Measurements from ENCODE around the gene GAPT.

The GAPT gene

GRCh38 chr5:58462154-58462553 is 29.1 kb upstream of the GAPT start:
- DNase-seq: no peak

GRCh38 chr5:58462623-58463230 is 28.5 kb upstream of the GAPT start:
- DNase-seq: peak; percentile 68

DNA sequence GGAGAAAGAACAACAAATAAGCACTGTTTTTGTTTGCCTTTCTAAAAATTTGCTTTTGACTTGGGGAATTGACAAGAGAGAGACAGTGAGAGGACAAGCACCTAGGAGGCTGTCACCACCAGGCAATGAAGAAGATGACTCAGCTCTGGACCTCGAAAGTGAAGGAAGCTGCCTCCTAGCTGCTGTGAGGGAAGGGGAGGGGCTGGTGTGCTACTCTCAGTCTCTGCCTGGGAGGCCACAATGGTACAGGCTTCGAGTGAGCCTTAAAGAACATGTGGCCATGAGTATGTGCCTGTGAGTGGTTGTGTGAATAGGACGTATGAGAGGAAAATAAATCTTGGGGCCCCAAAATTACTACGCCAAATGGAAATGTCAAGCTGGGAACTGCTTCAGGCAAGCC is 24.3 kb upstream of the GAPT start:
- peak; percentile 60 for DNase-seq

- DNase-seq: no peak
Observed at GRCh38 chr5:58469896-58470295, 21.3 kb upstream of the GAPT start.

DNA sequence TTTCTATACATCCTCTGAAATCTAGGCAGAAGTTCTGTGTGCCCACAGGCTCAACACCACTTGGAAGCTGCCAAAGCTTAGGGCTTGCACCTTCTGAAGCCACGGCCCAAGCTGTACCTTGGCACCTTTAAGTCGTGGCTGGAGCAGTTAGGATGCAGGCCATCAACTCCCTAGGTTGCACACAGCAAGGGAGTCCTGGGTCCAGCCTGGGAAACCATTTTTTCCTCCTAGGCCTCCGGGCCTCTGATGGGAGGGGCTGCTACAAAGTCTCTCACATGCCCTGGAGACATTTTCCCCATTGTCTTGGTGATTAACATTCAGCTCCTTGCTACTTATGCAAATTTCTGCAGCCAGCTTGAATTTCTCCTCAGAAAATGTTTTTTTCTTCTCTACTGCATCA is 15.8 kb upstream of the GAPT start:
- DNase-seq: no peak

DNA sequence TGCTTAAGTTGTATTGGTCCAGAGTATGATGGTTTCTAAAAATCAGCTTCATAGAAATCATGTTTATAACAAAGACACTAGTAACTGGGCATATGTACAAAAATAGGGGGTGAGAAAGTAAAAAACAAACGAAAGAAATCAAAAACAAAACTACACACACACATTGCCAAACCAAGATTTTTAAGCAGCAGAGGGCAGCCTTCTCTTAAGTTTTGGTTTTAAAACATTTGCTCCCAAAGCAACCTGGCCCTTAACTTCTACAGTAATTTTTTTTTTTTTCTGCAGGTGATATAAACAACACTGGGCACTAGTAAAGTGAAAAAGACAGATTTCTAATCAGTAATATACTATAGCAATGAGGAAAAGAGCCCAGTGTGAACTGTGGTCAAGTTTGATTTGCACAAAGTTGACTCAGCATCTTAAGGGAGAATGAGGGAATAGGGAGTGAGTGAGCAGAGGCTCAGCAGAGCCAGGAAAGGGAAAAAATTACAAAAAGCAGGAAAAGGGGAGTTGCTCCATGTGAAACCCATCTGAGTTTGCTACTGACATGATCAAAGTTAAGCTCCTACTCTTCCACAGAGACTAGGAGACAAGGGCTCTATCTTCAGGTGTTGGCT is 13.4 kb upstream of the GAPT start:
- DNase-seq: no peak

GRCh38 chr5:58481066-58481676 is 10.1 kb upstream of the GAPT start:
- no peak for DNase-seq

DNA sequence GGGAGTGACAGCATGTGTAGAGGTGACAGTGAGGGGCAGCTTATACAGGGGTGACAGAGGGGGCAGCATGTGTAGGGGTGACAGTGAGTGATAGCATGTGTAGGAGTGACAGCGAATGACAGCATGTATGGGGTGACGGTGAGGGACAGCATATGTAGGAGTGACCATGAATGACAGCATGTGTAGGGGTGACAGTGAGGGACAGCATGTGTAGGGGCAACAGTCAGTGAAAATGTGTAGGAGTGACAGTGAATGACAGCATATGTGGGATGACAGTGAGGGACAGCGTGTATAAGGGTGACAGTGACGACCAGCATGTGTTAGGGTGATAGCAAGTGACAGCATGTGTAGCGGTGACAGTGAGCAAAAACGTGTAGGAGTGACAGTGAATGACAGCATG is 9.4 kb upstream of the GAPT start:
- DNase-seq: no peak

DNA sequence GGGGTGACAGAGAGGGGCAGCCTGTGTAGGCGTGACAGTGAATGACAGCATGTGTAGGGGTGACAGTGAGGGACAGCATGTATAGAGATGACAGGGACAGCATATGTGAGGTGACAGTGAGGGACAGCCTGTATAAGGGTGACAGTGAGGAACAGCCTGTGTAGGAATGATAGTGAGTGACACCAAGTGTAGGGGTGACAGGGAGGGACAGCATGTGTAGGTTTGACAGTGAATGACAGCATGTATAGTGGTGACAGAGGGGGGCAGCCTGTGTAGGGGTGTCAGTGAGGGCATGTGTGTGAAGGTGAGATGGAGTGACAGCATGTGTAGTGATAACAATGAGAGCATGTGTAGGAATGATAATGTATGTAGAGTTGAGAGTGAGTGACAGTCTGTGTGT is 8.7 kb upstream of the GAPT start:
- no peak for DNase-seq

GRCh38 chr5:58484505-58484904 is 6.7 kb upstream of the GAPT start:
- DNase-seq: no peak

GRCh38 chr5:58486290-58486689 is 4.9 kb upstream of the GAPT start:
- no peak for DNase-seq

DNA sequence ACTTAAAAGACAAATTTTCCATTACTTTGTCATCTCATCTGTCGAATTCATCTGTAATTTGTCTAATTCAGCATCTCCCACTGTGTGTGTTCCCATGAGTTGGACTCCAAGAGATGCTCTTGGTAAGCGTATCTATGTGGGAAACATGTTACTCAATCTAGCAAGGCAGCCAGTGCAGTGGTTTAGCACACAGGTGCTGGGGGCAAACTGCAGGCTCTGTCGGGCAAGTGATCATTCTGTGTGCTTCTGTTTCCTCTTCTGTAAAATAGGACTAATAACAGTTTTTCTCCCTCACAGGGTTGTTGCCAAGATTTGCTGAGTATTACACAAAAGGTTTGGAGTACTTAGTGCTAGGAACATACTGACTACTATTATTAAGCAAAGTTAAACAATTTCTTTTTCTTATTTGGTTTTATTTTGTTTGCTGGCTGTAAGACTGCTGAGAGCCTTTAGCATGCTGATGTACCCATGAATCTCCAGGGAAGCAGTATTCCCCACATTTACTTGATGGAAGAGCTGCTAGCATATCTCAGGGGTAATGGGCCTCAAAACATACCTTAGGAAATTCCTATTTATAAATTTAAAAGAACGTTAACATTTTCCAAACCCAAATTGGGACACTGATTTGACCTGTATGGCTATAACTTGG is 709 bp upstream of the GAPT start:
- no peak for DNase-seq

DNA sequence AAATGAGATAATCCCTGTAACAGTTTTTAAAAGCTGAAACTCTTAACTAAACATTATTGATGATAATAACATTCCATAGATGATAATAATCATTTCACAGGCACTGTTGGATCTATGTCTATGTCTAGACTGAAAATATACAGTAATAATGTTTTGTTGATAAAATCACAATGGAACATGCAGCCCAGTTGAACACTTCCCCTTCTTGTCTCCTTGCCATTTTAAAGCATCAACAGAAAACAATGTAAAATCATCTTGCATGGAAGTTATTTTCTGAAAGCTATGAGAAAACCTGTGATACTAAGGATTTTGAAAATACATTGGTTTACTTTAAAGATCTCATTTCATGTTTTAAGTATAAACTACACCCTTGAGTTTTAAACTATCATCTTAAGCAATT is 1.9 kb downstream of the GAPT start:
- no peak for DNase-seq

- DNase-seq: no peak
Observed at GRCh38 chr5:58496488-58496887, 5.3 kb downstream of the GAPT start.

DNA sequence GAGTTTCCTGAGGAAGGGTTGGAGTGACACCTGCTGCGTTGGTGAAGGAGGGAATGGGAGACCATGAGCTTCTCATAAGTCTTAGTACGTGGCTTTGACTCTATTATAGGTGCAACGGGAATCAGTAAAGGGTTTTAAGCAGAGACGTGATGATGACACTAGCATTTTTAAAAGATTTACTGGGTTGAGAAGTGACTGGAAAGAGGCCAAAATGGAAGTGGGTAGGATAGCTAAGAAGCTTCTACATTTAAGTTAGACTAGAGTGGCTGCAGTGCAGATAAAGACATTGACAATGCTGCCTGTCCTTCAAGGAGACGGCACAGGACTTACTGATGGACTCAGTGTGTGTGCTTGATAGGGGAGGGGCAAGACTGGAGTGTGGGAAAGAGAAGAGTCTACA is 6.2 kb downstream of the GAPT start:
- no peak for DNase-seq

DNA sequence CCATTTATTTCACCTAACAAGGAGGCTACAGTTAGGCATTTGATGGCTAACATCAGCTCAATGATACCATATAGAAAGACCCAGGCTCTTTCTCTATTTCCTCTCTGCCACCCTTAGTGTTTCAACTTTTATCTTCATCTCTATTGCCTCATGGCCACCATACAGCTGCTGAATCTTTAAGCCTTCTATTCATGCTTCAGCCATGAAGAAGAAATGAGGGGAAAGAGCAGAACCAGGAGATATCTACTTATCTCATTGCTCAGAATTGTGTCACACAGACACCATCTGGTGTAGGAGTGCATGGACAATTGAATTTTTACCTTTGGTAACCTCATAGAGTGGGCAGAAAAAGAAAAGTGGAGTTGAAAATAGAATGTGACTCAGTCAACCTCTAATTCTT is 6.7 kb downstream of the GAPT start:
- no peak for DNase-seq

GRCh38 chr5:58498340-58498942 is 7.2 kb downstream of the GAPT start:
- DNase-seq: peak; percentile 26

DNA sequence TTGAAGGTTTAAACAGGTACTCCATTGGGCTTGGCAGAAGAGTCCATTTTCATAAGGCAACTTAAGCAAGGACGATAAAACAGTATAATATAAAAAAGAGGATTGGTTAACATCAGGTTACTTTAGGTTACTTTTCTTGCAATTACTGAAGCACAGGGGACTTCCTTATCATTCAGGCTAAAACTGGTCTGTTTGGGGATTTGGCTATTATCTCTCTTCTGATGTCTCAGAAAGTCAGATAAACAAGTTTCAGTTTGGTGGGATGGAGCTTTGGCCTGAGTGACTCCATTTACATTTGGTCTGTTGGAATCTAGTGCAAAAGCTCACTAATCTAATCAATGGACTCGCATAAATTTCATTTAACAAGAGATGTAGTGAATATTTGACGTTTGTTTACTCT is 8.0 kb downstream of the GAPT start:
- no peak for DNase-seq

GRCh38 chr5:58499941-58500340 is 8.7 kb downstream of the GAPT start:
- DNase-seq: no peak

DNA sequence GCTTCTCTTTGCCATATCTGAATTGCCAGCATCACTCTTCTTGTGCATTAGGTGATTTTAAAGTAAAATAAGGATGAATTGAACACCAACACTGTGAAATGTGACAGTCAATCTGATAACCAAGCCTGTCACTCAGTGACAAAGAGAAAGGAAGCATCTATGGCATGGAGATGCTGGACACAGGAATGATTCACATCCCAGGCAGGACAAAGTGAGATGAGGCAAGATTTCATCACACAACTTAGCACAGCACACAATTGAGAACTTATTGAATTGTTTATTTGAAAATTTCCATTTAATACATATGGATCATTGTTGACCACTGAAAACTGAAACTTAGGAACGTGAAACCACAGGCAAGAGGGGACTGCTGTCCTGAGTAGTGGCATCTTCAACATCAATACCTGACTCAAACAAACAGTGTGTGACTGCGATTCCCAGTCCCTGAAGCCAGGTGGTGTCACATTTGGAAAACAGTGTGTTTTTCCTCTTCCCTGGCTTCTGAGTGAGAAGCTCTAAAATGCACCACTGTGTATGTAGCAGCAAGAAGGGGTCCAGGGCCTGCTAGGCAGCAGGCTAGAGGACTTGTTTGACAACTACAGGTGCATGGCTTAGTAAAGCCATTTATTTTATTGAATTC is 10.7 kb downstream of the GAPT start:
- DNase-seq: peak; percentile 3

DNA sequence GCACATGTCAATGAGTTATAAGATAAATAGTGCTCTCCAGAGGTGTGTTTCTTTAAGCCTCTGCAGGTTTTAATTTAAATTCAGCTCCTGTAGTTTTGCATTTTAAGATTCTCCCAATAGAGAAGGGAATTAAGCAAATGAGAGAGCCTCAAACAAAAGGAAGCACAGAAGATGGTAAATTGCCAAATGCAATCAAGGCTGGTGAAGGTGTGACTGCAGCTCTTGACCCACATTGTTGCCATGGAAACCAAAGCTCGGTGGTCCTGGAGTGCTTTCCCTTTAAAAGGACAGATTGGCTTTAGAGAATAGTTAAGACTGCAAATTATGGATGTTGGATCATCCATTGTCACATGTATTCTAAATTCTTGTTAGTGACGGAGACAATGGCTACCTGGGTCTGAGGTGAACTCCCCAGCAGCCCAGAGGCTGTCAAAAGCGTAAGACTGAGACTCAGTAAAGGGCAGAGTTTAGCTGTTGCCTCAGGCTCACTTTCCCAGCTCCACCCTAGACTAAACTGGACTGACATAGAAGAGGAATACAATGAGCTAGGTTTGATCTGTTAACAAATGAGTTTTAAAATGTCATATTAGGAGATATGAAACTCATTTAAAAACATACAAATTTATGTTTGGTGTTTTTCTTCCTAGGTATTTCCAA is 12.3 kb downstream of the GAPT start:
- DNase-seq: no peak

DNA sequence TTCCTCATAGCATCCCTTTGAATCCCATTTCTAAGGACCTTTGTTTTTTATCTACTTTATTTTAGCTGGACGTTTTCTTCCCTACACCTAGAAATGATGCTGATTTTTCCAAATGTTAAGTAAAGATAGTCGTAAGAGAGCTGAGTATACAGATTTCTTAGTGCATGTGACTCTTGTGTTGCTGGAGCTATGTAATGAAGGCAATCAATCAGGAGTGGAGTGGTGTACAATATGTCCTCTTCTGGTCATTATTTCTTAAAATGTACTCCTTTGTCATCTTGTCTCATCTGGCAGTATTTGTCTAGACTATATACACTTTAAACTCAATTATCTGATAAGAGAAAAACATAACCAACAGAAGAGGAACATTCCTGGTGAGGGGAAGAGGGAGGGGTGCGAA is 13.5 kb downstream of the GAPT start:
- no peak for DNase-seq

GRCh38 chr5:58505502-58505901 is 14.3 kb downstream of the GAPT start:
- DNase-seq: no peak

Measured in fibroblast of skin of right quadriceps (primary cell).